ENCODE measurements around the gene SLC25A12.
A peak's percentile ranks its signal among the peaks of the same experiment; 100 is the strongest.

The SLC25A12 gene

DNA sequence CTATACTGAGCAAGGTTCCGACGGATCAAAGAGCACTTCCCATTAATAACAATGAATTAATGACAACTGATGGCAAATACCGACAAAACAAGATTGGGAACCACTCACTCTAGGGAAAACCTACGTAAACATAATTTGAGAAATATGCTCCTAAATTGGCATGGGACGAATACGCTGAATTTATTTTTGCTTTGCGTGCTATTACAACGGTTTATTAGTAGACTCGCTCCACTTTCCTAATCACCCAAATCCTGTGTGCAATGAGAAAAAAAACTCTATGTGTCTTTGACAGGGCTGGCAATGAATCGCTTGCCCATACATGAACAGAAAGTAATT is 536 bp upstream of the SLC25A12 start:
- H3K9me3 ChIP-seq (ENCODE audit: insufficient read depth, low read length, severe bottlenecking), result peaks cover 5% of the 10 kb centered on the region
- no peaks in the 10 kb centered on the region for H4K20me1 ChIP-seq (ENCODE audit: insufficient read depth, low read length)
- no peak for ATAC-seq (ENCODE audit: insufficient read depth, low read depth)
- H3K27ac ChIP-seq (ENCODE audit: low read length), result peak overlapping the region; percentile 74
- H3K9ac ChIP-seq (ENCODE audit: low read depth, low read length), result peak overlapping the region; percentile 68
- TF ChIP-seq, protein P1, sequence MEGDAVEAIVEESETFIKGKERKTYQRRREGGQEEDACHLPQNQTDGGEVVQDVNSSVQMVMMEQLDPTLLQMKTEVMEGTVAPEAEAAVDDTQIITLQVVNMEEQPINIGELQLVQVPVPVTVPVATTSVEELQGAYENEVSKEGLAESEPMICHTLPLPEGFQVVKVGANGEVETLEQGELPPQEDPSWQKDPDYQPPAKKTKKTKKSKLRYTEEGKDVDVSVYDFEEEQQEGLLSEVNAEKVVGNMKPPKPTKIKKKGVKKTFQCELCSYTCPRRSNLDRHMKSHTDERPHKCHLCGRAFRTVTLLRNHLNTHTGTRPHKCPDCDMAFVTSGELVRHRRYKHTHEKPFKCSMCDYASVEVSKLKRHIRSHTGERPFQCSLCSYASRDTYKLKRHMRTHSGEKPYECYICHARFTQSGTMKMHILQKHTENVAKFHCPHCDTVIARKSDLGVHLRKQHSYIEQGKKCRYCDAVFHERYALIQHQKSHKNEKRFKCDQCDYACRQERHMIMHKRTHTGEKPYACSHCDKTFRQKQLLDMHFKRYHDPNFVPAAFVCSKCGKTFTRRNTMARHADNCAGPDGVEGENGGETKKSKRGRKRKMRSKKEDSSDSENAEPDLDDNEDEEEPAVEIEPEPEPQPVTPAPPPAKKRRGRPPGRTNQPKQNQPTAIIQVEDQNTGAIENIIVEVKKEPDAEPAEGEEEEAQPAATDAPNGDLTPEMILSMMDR (IDR thresholded peaks at IDR 0.05; ENCODE audit: borderline replicate concordance, extremely low read depth, low read length, poor library complexity, severe bottlenecking), result no peak
- no peak for TF ChIP-seq EZH2 (IDR thresholded peaks at IDR 0.05; ENCODE audit: borderline replicate concordance, low read depth, low read length, severe bottlenecking)
- H3K27me3 ChIP-seq (ENCODE audit: insufficient read depth, low read length, poor library complexity), result no peaks in the 10 kb centered on the region
- peaks cover 33% of the 10 kb centered on the region for H3K79me2 ChIP-seq (ENCODE audit: insufficient read depth, low read length)
- peak overlapping the region; percentile 74 for H3K4me2 ChIP-seq (ENCODE audit: insufficient read depth, low read length)
- peaks cover 22% of the 10 kb centered on the region for H3K4me1 ChIP-seq (ENCODE audit: insufficient read depth, low read length)
- no peak for DNase-seq
- H3K4me3 ChIP-seq (ENCODE audit: low read depth in 1 of 2, low read length in 2 of 2), result peak overlapping the region; percentile 76 to 78; a peak in 3 of 4 replicates
- H3K36me3 ChIP-seq (ENCODE audit: insufficient read depth, low read length), result peaks cover 17% of the 10 kb centered on the region; the same call in 1 of the 2 replicates
- peak overlapping the region; percentile 96 for H2AFZ ChIP-seq (ENCODE audit: low read depth, low read length)

- peak overlapping the region; percentile 74 for H3K27ac ChIP-seq (ENCODE audit: low read length)
Measured at GRCh38 chr2:171893196-171893823, 734 bp downstream of the SLC25A12 start.

GRCh38 chr2:171889808-171890207 is 4.2 kb downstream of the SLC25A12 start:
- Histone ChIP-seq H3K4me2 (ENCODE audit: insufficient read depth, low read length) (no peak overlapping the region; the same call in 1 of the 2 replicates), H2AFZ (ENCODE audit: low read depth, low read length) (no peak overlapping the region), H3K27me3 (ENCODE audit: insufficient read depth, low read length, poor library complexity) (no peaks in the 10 kb centered on the region), H3K27ac (ENCODE audit: low read length) (no peak overlapping the region), H3K4me3 (ENCODE audit: low read depth in 1 of 2, low read length in 2 of 2) (no peak overlapping the region), H3K9ac (ENCODE audit: low read depth, low read length) (no peak overlapping the region), H3K9me3 (ENCODE audit: insufficient read depth, low read length, severe bottlenecking) (no peaks in the 10 kb centered on the region), H3K36me3 (ENCODE audit: insufficient read depth, low read length) (peaks cover 17% of the 10 kb centered on the region; the same call in 1 of the 2 replicates), H4K20me1 (ENCODE audit: insufficient read depth, low read length) (no peaks in the 10 kb centered on the region), H3K79me2 (ENCODE audit: insufficient read depth, low read length) (peaks cover 49% of the 10 kb centered on the region), H3K4me1 (ENCODE audit: insufficient read depth, low read length) (peaks cover 18% of the 10 kb centered on the region)
- TF ChIP-seq, protein P1 (IDR thresholded peaks at IDR 0.05; ENCODE audit: borderline replicate concordance, extremely low read depth, low read length, poor library complexity, severe bottlenecking), result no peak
- no peak for TF ChIP-seq EZH2 (IDR thresholded peaks at IDR 0.05; ENCODE audit: borderline replicate concordance, low read depth, low read length, severe bottlenecking)
- ATAC-seq (ENCODE audit: insufficient read depth, low read depth) (no peak), DNase-seq (no peak)

More at GRCh38 chr2:171893196-171893823, 734 bp downstream of the SLC25A12 start:
- peaks cover 17% of the 10 kb centered on the region; the same call in 1 of the 2 replicates for H3K36me3 ChIP-seq (ENCODE audit: insufficient read depth, low read length)
- H3K4me2 ChIP-seq (ENCODE audit: insufficient read depth, low read length), result peak overlapping the region; percentile 74
- H3K4me3 ChIP-seq (ENCODE audit: low read depth in 1 of 2, low read length in 2 of 2), result peak overlapping the region; percentile 76 to 78
- ATAC-seq (ENCODE audit: insufficient read depth, low read depth), result no peak
- no peaks in the 10 kb centered on the region for H4K20me1 ChIP-seq (ENCODE audit: insufficient read depth, low read length)
- peak overlapping the region; percentile 68 for H3K9ac ChIP-seq (ENCODE audit: low read depth, low read length)
- TF ChIP-seq, protein P1 (IDR thresholded peaks at IDR 0.05; ENCODE audit: borderline replicate concordance, extremely low read depth, low read length, poor library complexity, severe bottlenecking), result no peak
- no peak for TF ChIP-seq EZH2 (IDR thresholded peaks at IDR 0.05; ENCODE audit: borderline replicate concordance, low read depth, low read length, severe bottlenecking)
- no peaks in the 10 kb centered on the region for H3K27me3 ChIP-seq (ENCODE audit: insufficient read depth, low read length, poor library complexity)
- H2AFZ ChIP-seq (ENCODE audit: low read depth, low read length), result peak overlapping the region; percentile 96
- peaks cover 42% of the 10 kb centered on the region for H3K79me2 ChIP-seq (ENCODE audit: insufficient read depth, low read length)
- peaks cover 22% of the 10 kb centered on the region for H3K4me1 ChIP-seq (ENCODE audit: insufficient read depth, low read length)
- no peak for DNase-seq
- H3K9me3 ChIP-seq (ENCODE audit: insufficient read depth, low read length, severe bottlenecking), result peaks cover under 1% of the 10 kb centered on the region

Data from DND-41 (cell line).